ENCODE results near the gene SLC6A8.
"Not testable (repeated sequence)": the region's sequence is repeated elsewhere in the genome, so short reads cannot be mapped to it uniquely, and the experiment has no call there.

The SLC6A8 gene

DNA sequence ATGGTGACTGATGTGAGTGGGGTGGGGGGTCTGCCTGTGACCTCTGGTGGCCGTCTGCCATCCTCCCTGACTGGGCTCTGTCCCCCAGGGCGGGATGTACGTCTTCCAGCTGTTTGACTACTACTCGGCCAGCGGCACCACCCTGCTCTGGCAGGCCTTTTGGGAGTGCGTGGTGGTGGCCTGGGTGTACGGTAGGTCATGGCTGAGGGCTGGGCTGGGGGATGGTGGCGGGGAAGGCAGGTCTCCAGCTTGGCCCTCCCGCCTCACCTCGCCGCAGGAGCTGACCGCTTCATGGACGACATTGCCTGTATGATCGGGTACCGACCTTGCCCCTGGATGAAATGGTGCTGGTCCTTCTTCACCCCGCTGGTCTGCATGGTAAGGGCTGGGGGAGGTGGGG lies 6.5 kb downstream of the SLC6A8 start:
- not testable (repeated sequence) for DNase-seq

- no peak for DNase-seq
These were observed 7.1 kb downstream of the SLC6A8 start for GRCh38 chrX:153694687-153695270.

- no peak for DNase-seq
These were observed 8.4 kb downstream of the SLC6A8 start for GRCh38 chrX:153696100-153696499.

DNA sequence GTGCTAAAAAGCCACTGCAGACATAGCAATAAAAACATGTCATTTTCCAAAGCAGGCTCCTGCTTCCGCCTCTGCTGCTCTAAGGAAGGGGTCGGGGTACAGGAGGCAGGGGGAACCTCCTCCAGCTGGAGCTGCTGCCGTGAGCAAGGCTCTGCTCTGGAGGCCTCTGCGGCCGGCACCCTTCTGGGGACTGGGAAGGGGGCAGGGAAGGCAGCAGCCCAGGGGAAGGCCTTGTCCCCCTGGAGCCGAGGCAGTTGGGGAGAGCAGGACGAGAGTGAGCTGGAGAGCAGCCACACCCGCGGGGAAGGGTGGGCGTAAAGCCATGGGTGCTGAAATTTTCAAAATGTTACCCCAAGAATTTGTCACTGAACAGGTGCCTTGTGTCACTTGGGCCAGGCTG lies 8.8 kb downstream of the SLC6A8 start:
- DNase-seq, result not testable (repeated sequence)

DNA sequence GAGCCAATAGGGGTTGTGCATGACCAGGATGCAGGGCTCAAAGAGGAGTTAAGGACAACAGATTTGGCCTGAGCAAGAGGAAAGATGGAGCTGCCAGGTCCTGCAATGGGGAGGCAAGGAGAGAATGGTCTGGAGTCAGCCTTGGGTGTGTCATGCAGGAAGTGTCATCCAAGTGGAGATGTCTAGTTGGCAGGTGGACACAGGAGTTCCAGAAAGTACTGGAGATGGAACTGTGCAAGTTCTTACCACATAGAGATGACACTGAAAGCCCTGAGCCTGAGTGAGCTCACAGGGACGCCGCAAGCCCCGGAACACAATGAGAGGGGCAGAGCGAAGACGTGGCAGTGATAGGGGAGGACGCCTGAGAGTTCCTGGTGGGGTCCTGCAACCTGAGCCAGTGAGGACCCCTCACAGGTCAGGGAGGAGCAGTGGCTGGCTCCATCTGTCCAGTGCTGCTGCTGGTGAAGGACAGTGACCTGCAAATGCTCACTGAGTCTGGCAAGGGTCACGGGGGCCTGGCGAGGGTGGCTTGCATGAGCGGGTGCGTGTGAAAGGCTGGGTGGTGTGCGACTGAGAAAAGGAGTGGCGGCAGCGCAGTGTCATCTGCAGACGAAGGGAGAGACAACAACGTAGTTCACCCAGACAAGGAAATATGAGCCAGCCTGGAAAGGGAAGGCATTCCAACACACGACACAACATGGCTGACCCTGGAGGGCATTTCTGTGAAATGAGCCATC lies 9.4 kb downstream of the SLC6A8 start:
- not testable (repeated sequence) for DNase-seq

DNA sequence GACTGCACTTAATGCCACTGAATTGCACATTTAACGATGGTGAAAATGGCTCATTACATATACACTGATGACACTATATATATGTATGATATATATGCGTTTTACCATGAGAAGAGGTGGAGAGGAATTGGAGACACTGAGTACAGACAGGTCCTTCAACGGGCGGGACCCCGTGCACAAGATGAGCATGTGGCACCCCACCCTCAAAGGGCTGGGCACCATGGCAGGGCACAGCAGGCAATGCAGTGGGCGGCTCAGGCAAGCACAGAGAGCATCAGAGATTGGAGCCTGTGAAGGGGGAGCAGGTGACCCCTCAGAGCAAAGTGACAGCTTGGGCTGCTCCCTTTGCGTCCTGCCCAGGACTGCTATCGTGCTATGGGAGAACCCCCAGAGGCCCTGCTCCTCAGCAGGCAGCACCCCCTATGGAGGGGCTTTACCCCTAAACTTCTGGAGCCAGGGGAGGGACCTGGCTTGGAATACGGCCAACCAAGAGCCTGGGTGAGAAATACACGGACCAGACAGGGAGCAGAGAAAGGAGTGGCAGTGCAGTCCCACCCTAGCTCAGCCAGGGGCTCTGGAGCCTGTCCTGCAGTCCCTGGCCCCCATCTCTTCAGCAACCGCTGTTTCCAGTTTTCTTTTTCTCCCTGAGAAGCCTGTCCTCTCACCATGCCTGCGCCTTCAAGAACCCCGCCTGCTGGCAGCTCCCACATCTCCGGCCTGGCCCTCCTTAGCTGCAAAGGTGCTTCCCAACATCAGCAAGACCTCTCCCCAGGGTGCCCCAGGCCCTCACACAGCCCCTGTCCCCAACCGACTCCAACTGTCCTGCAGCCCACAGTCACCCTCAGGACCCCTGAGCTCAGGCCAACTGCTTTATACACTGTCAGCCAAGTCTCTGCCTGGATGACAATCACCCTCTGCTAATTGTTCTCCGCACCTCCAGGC lies 10.5 kb downstream of the SLC6A8 start:
- DNase-seq, result no peak

GRCh38 chrX:153699210-153699783 lies 11.6 kb downstream of the SLC6A8 start:
- DNase-seq, result not testable (repeated sequence)

- DNase-seq, result not testable (repeated sequence)
These were observed 12.2 kb downstream of the SLC6A8 start for GRCh38 chrX:153699784-153700371.

GRCh38 chrX:153700376-153700945 lies 12.7 kb downstream of the SLC6A8 start:
- no peak for DNase-seq

DNA sequence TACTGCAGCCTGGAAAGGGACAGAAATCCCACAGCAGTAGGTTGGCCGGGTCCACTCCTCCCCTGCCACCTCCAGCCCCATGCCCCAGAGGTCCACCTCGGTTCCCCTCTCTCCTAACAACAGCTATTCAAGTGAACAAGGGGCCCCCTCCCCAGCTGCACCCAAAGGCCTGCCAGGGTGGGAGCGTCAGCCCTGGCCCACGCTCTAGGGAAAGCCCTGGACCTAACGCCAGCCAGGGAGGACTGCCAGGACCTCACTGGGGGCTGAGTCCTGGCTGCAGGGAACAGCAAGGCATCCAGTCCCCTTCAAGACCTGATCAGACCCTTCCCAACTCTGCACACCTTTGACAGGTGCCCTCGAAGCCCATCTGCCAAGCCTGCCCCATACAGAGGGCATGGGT lies 13.2 kb downstream of the SLC6A8 start:
- no peak for DNase-seq

DNA sequence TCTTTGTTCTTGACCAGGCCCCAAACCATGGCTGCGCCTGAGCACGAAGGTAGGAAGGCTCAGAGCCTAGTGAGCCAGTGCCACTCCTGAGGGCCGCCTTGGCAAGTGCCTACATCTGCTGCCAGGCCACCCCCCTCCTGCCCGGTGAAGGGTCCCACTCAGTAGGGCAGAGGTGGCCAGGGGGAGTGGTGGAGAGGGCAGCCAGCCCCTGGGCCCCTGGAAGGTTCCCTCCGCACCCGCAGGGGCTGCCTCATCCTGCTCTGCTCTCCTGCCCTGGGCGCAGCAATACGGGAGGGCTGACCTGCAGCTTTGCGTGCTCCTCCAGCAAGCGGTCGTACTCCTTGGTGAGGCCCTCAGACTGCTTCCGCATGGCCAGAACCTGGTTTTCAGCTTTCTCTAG lies 14.0 kb downstream of the SLC6A8 start:
- no peak for DNase-seq

DNA sequence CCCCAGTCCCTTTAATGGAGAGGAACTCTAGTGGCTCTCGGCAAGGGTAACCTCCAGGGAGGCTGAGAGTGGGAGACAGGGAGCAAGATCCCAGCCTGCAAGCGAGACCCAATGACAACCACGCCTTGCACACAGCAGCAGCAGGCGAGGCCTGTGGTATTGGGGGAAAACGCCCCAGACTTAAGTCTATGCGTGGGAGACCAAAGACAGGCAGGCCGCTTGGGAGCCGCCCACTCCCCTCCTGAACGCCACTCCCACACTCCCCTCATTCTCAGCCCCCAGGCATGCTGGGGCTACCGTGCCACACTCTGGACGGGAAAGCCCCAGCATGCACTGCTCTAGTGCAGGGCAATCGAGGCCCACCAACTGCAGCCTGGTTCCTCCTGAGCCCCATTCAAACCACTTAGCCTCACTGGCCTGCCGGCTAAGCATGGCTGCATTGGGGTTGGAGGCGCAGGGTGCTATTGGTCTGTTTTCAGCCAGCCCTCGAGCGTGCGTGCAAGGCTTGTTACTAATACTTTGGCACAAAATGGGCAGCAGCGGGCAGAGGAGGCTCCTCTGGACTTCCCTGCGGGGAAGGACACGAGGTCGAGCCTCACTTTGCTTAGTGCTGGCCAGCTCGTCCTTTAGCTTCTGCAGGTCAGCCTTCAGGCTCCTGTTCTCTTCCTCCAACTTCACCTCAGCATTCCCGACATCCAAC lies 14.8 kb downstream of the SLC6A8 start:
- no peak for DNase-seq

DNA sequence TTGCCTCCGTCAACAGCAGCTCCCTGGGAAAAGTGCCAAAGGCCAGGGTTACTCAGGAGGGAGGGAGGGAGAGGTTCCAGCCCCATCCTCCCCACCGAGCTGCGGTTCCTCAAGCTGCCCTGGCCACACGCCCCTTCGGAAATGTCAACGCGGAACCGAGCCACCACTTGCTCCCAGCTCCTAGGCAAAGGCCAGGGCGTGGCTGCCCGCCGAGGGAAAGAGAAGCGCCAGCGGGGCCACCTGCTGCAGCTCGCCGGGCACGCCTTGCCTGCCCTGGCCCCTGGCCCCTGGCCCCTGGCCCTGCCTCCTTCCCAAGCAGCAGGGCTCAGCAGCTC lies 15.3 kb downstream of the SLC6A8 start:
- no peak for DNase-seq

DNA sequence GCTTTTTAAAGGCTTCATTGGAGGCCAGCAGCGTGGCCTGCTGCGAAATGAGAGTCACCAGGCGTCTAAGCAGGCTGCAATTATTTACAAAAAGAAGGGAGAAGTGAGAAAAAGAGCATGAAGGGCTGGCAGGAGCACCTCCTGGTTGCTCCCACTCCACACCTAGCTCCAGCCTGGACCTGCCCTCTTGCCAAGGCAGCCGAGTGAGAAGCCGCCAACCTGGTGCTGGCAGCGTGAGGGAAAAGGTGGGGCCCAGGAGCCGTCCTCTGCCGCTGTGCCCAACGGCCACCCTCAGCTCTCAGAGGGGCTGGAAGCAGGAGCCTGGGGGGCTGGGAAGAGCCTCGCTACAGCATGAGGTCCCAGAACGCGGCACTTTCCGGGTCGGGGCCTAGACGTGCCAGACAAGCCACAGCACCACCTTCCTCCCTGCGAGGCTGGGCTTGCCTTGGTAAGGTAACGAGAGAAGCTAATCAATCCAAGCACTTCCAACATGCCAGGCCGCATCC lies 16.3 kb downstream of the SLC6A8 start:
- DNase-seq, result no peak

GRCh38 chrX:153704631-153705402 lies 17.1 kb downstream of the SLC6A8 start:
- DNase-seq, result not testable (repeated sequence)

DNA sequence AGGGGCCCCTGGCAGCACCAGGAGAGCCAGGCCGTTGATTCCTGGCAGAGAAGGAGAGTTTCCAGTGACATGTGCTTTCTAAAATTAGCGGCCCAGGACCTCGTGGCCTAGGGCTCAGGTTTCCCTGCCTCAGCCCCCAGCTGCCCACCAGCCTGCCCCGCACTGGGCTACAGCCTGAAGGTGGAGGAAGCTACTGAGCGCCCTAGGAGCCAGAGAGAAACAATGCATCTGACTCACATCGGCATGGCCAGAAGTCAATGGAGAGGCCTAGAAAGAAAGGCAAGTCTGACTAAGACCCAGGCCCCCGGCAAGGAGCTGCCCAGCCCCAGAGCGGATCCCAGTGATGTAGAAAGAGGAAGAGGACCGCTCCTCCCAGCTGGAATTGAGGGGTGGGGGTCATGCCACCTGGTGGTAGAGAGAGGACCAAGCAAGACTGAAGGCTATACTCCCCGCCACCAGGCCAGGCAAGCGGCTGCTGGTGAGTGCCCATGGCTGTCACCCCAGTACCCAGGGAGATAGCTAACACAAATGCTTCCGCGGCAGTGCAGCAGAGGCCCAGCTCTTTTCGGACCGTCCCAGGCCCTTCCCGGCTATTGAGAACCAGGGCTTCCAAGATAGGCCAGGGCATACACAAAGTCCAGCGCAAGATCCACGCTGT lies 17.8 kb downstream of the SLC6A8 start:
- DNase-seq, result not testable (repeated sequence)

GRCh38 chrX:153706799-153707198 lies 19.1 kb downstream of the SLC6A8 start:
- no peak for DNase-seq

DNA sequence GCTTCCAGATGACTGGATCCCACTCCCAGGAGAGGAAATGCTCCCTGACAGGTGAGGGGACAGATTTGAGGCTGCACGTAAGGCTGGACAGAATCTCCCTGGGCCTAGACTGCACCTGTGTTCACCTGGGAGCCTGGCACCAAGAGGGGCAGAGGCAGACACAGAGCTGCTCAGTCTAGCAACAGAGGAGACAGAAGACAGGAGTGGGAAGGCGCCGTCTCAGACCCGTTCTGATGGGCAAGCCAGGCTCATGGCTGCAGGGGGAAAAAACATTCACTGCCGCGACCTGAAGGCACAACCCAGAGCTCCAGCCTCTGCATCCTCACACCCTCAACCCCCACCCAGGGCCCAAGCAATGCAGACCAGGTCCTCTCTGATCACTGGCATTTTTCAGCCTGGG lies 19.7 kb downstream of the SLC6A8 start:
- no peak for DNase-seq

DNA sequence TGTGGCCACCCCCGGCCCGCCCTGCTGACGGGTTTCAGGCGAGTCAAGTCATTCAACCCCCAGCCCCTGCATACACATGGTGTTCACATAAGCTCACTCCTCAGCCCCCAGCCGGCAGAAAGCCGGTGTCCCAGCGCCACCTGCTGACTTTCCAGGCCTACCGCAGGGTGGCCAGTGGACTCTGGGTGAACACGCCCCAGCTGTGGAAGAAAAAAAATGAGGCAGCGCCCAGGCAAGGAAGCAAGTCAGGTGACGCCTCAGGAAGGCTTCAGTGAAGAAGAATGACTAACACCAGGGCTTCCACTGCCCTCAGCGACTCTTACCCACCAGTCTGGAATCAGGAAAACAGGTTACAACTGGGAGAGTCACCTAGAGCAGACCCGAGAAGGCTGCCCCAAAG lies 20.7 kb downstream of the SLC6A8 start:
- peak in 1 of 2 experiments; percentile 48 for DNase-seq
